Measurements from ENCODE around the gene IGSF11. TPM values are rescaled to one million over a fixed set of nuclear protein-coding genes. Genes with fewer than 3 reads are reported as not detected.

The IGSF11 gene
- total and polyA plus RNA-seq, 9 of the 15 experiments (the other 6 are each of a cell fraction or from before 2014, with no cell fraction given), result 1.2 to 2.8 (median 1.7) TPM

GRCh38 chr3:118943597-118943996 is 91.0 kb downstream of the IGSF11 start (continued):
- TF ChIP-seq USF2 (CRISPR knock-in tag; IDR thresholded peaks at IDR 0.05) (no peak), SMARCE1 (IDR thresholded peaks at IDR 0.05) (0 out of 2 replicates have a peak, but pooled peaks have one; percentile 22), ZNF280B (CRISPR knock-in tag; IDR thresholded peaks at IDR 0.05) (no peak), ZKSCAN8 (CRISPR knock-in tag; IDR thresholded peaks at IDR 0.05) (no peak), TAL1 (IDR thresholded peaks at IDR 0.05) (peak; percentile 69), MXD1 (CRISPR knock-in tag; IDR thresholded peaks at IDR 0.05; ENCODE audit: borderline replicate concordance, poor library complexity, severe bottlenecking) (no peak), KDM1A (IDR thresholded peaks at IDR 0.05) (peak; percentile 65 to 66), ZNF717 (CRISPR knock-in tag; IDR thresholded peaks at IDR 0.05) (no peak), NCOR1 (IDR thresholded peaks at IDR 0.05) (peak; percentile 37), RCOR1 (IDR thresholded peaks at IDR 0.05; ENCODE audit: borderline replicate concordance in 1 of 2, low read depth in 2 of 2, low read length in 2 of 2) (peak in 1 of 2 experiments; percentile 80; a peak in 1 of 4 replicates), RBM17 (IDR thresholded peaks at IDR 0.05; ENCODE audit: borderline replicate concordance, low read depth, low read length) (no peak), ESRRB (CRISPR knock-in tag; IDR thresholded peaks at IDR 0.05; ENCODE audit: borderline replicate concordance) (no peak), PHTF2 (CRISPR knock-in tag; IDR thresholded peaks at IDR 0.05) (no peak), SMARCA4 (IDR thresholded peaks at IDR 0.05) (peak; percentile 70; the same call in 1 of the 2 replicates), ZNF449 (CRISPR knock-in tag; IDR thresholded peaks at IDR 0.05) (no peak), CEBPB (tag; IDR thresholded peaks at IDR 0.05) (peak; percentile 66), MEIS2 (IDR thresholded peaks at IDR 0.05; ENCODE audit: partially characterized antibody) (peak; percentile 57), HIVEP1 (CRISPR knock-in tag; IDR thresholded peaks at IDR 0.05) (no peak), NFIX (CRISPR knock-in tag; IDR thresholded peaks at IDR 0.05; ENCODE audit: low read depth) (no peak), ILF3 (IDR thresholded peaks at IDR 0.05; ENCODE audit: borderline replicate concordance) (no peak), KLF6 (CRISPR knock-in tag; IDR thresholded peaks at IDR 0.05; ENCODE audit: borderline replicate concordance) (no peak), KDM4B (IDR thresholded peaks at IDR 0.05; ENCODE audit: borderline replicate concordance in 2 of 2, low read depth in 1 of 2) (no peak), ZNF121 (CRISPR knock-in tag; conservative IDR thresholded peaks at IDR 0.05) (no peak), CBFB (CRISPR knock-in tag; IDR thresholded peaks at IDR 0.05) (no peak), GTF2F1 (IDR thresholded peaks at IDR 0.05; ENCODE audit: low read depth, low read length) (no peak), YBX1 (IDR thresholded peaks at IDR 0.05) (no peak), XRCC3 (IDR thresholded peaks at IDR 0.05) (no peak), SRSF7 (optimal IDR thresholded peaks at IDR 0.05; ENCODE audit: low read depth, low read length) (no peak), CHD2 (IDR thresholded peaks at IDR 0.05; ENCODE audit: low read depth, low read length) (no peak)
